Measurements from ENCODE around the gene KRT77. TPM values are rescaled to one million over a fixed set of nuclear protein-coding genes. Genes with fewer than 3 reads are reported as not detected.
A peak's percentile ranks its signal among the peaks of the same experiment; 100 is the strongest.

The KRT77 gene
- total and polyA plus RNA-seq, 7 experiments from 2014 or later = 0.08 to 0.13 (median 0.10) TPM; not detected in 3

DNA sequence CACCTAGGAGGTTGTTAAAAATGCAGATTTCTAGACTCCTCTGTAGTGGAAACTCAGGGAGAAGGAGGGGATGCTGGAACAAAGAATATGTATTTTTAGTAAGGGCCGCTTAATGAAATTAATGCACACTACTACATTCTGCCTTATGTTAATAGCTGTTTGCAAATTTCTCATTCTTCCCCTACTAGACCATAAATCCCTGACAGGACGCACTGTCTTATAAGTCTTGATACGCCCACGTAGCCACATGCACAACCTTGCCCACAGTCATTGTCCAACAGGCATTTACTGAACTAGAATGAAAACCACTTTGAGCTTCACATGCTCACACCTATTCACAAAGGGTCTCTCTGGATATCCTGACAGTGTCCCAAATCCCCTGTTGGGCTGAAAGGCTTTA is 61.9 kb downstream of the KRT77 start:
- Mint-ChIP-seq H3K4me3 (peak overlapping the region in 7 of 10 donors; percentile 18 to 85 (median 53)), H3K36me3 (peaks cover 0 to 32% (median 6%) of the 10 kb centered on the region in 5 donors), H3K4me1 (peaks cover 43 to 81% (median 66%) of the 10 kb centered on the region in 7 donors), H3K9me3 (peaks cover 0 to 13% (median 8%) of the 10 kb centered on the region in 11 donors), H3K27ac (peak overlapping the region; percentile 24 to 100 (median 99)), H3K27me3 (peaks cover 0 to 38% (median 0%) of the 10 kb centered on the region in 5 donors)
- Histone ChIP-seq H3K4me3 (ENCODE audit: low read length) (no peak overlapping the region), H3K9me3 (ENCODE audit: control insufficient read depth in 2 of 3, low read length in 3 of 3) (no peaks in the 10 kb centered on the region), H3K27me3 (ENCODE audit: control insufficient read depth in 2 of 2, insufficient read depth in 2 of 2, low read length in 2 of 2) (no peaks in the 10 kb centered on the region), H3K36me3 (ENCODE audit: control insufficient read depth in 2 of 3, insufficient read depth in 3 of 3, low read length in 3 of 3) (no peaks in the 10 kb centered on the region), H3K27ac (ENCODE audit: low read depth, low read length) (no peak overlapping the region), H3K4me1 (ENCODE audit: control insufficient read depth in 2 of 2, insufficient read depth in 2 of 2, low read length in 2 of 2) (peaks cover 20 to 51% of the 10 kb centered on the region in 2 donors)
- DNase-seq (no peak), ATAC-seq (no peak)
- POLR2A ChIA-PET = interaction anchor here (0.6 to 12.4 kb wide), 8 partner anchors 8 to 77 kb away, joined by 3 to 223 read pairs (median 5); partner anchors contain the start of gene KRT73
- CTCF ChIA-PET = interaction anchor here (0.7 to 2.9 kb wide), 7 partner anchors 8 to 238 kb away, joined by 3 to 28 read pairs (median 4); no protein-coding TSS in a partner anchor
- intact Hi-C loops (cut with micrococcal nuclease) = no loop called here

Other genes starting within 250 kb of the KRT77 start
- not detected for gene KRT6C, start 229.7 kb downstream of the KRT77 start, total RNA-seq
- not detected for gene KRT6C, start 229.7 kb downstream of the KRT77 start, polyA plus RNA-seq
- not detected for gene KRT6A, start 210.3 kb downstream of the KRT77 start, total RNA-seq
- gene KRT6A, start 210.3 kb downstream of the KRT77 start, polyA plus RNA-seq = not detected
- gene KRT5, start 183.1 kb downstream of the KRT77 start, total RNA-seq = under 1 TPM in 1 of 5 experiments, not detected in 4; 0.24 TPM
- gene KRT5, start 183.1 kb downstream of the KRT77 start, polyA plus RNA-seq = not detected
- not detected for gene KRT71, start 150.4 kb downstream of the KRT77 start, total RNA-seq
- not detected for gene KRT71, start 150.4 kb downstream of the KRT77 start, polyA plus RNA-seq
- gene KRT74, start 129.7 kb downstream of the KRT77 start, total RNA-seq = 1 to 10 TPM in 2 of 5 experiments, under 1 TPM in 2, not detected in 1; 0.12 to 1.2 (median 0.90) TPM
- not detected for gene KRT74, start 129.7 kb downstream of the KRT77 start, polyA plus RNA-seq
- gene KRT72, start 102.1 kb downstream of the KRT77 start, total RNA-seq = 100 to 1,000 TPM in 3 of 5 experiments, 10 to 100 TPM in 1, 1 to 10 TPM in 1; 2.1 to 149 (median 104) TPM
- under 1 TPM in 1 of 2 donors, not detected in 1; 0.71 TPM for gene KRT72, start 102.1 kb downstream of the KRT77 start, polyA plus RNA-seq
- 10 to 100 TPM in 4 of 5 experiments, 1 to 10 TPM in 1; 1.0 to 96.4 (median 65.6) TPM for gene KRT73, start 85.0 kb downstream of the KRT77 start, total RNA-seq
- 10 to 100 TPM in 1 of 2 donors, 1 to 10 TPM in 1; 6.2 to 11.1 TPM for gene KRT73, start 85.0 kb downstream of the KRT77 start, polyA plus RNA-seq
- gene KRT2, start 51.3 kb downstream of the KRT77 start, total RNA-seq = 1 to 10 TPM in 3 of 5 experiments, under 1 TPM in 1, not detected in 1; 0.29 to 2.3 (median 2.0) TPM
- gene KRT2, start 51.3 kb downstream of the KRT77 start, polyA plus RNA-seq = 1 to 10 TPM; 2.4 to 4.7 TPM
- gene KRT1, start 23.1 kb downstream of the KRT77 start, total RNA-seq = 1 to 10 TPM in 2 of 5 experiments, under 1 TPM in 1, not detected in 2; 0.27 to 5.6 (median 2.3) TPM
- 1 to 10 TPM; 5.2 to 9.4 TPM for gene KRT1, start 23.1 kb downstream of the KRT77 start, polyA plus RNA-seq
- not detected for gene KRT76, start 73.8 kb upstream of the KRT77 start, total RNA-seq
- gene KRT76, start 73.8 kb upstream of the KRT77 start, polyA plus RNA-seq = not detected
- not detected for gene KRT3, start 92.6 kb upstream of the KRT77 start, total RNA-seq
- gene KRT3, start 92.6 kb upstream of the KRT77 start, polyA plus RNA-seq = not detected
- not detected for gene KRT4, start 110.6 kb upstream of the KRT77 start, total RNA-seq
- not detected for gene KRT4, start 110.6 kb upstream of the KRT77 start, polyA plus RNA-seq
- gene KRT79, start 130.8 kb upstream of the KRT77 start, total RNA-seq = not detected
- not detected for gene KRT79, start 130.8 kb upstream of the KRT77 start, polyA plus RNA-seq
- gene KRT78, start 145.5 kb upstream of the KRT77 start, total RNA-seq = not detected
- gene KRT78, start 145.5 kb upstream of the KRT77 start, polyA plus RNA-seq = not detected
- under 1 TPM in 4 of 5 experiments, not detected in 1; 0.15 to 0.62 (median 0.59) TPM for gene KRT8, start 201.6 kb upstream of the KRT77 start, total RNA-seq
- under 1 TPM in 1 of 2 donors, not detected in 1; 0.09 TPM for gene KRT8, start 201.6 kb upstream of the KRT77 start, polyA plus RNA-seq
- gene KRT18, start 245.6 kb upstream of the KRT77 start, total RNA-seq = 10 to 100 TPM in 3 of 5 experiments, 1 to 10 TPM in 1, under 1 TPM in 1; 0.46 to 12.0 (median 10.1) TPM
- gene KRT18, start 245.6 kb upstream of the KRT77 start, polyA plus RNA-seq = 10 to 100 TPM; 14.1 to 23.1 TPM